Ishikawa (cell line): ENCODE results near the gene KCNQ1OT1.

Source experiments
- CEBPB ChIP-seq: IDR thresholded peaks from 2 replicates; pipeline ENCODE4 v1.6.1; 2012
- CREB1 ChIP-seq: IDR thresholded peaks from 2 replicates; pipeline ENCODE4 v1.6.1; 2012; ENCODE audit warnings: low read depth
- EGR1 ChIP-seq: IDR thresholded peaks from 2 replicates; pipeline ENCODE4 v1.6.1; 2012
- EP300 ChIP-seq: IDR thresholded peaks from 2 replicates; pipeline ENCODE4 v1.6.1; 2012; ENCODE audit warnings: borderline replicate concordance
- FOXM1 ChIP-seq: IDR thresholded peaks from 2 replicates; pipeline ENCODE4 v1.6.1; 2012; ENCODE audit warnings: low read depth, borderline replicate concordance
- NFIC ChIP-seq: IDR thresholded peaks from 2 replicates; pipeline ENCODE4 v1.6.1; 2012
- RAD21 ChIP-seq: IDR thresholded peaks from 2 replicates; pipeline ENCODE4 v1.6.1; 2012; ENCODE audit warnings: low read depth
- TAF1 ChIP-seq: IDR thresholded peaks from 2 replicates; pipeline ENCODE4 v1.6.1; 2012; ENCODE audit warnings: low read depth, mild to moderate bottlenecking
- TCF12 ChIP-seq: IDR thresholded peaks from 2 replicates; pipeline ENCODE4 v1.6.1; 2012; ENCODE audit warnings: low read depth
- TEAD4 ChIP-seq: IDR thresholded peaks from 2 replicates; pipeline ENCODE4 v1.6.1; 2012
- YY1 ChIP-seq: IDR thresholded peaks from 2 replicates; pipeline ENCODE4 v1.6.1; 2012; ENCODE audit warnings: low read depth
- ZBTB7A ChIP-seq: IDR thresholded peaks from 2 replicates; pipeline ENCODE4 v1.6.1; 2012; ENCODE audit warnings: low read depth
- TF ChIP-seq, protein P1 (sequence below): IDR thresholded peaks from 2 replicates; pipeline ENCODE4 v1.6.1; 2012
- TF ChIP-seq, protein P2 (sequence below): IDR thresholded peaks from 2 replicates; pipeline ENCODE4 v1.6.1; 2012; ENCODE audit warnings: low read depth, mild to moderate bottlenecking
- TF ChIP-seq, protein P3 (sequence below): IDR thresholded peaks from 2 replicates; pipeline ENCODE4 v1.6.1; 2012

Gene KCNQ1OT1

DNA sequence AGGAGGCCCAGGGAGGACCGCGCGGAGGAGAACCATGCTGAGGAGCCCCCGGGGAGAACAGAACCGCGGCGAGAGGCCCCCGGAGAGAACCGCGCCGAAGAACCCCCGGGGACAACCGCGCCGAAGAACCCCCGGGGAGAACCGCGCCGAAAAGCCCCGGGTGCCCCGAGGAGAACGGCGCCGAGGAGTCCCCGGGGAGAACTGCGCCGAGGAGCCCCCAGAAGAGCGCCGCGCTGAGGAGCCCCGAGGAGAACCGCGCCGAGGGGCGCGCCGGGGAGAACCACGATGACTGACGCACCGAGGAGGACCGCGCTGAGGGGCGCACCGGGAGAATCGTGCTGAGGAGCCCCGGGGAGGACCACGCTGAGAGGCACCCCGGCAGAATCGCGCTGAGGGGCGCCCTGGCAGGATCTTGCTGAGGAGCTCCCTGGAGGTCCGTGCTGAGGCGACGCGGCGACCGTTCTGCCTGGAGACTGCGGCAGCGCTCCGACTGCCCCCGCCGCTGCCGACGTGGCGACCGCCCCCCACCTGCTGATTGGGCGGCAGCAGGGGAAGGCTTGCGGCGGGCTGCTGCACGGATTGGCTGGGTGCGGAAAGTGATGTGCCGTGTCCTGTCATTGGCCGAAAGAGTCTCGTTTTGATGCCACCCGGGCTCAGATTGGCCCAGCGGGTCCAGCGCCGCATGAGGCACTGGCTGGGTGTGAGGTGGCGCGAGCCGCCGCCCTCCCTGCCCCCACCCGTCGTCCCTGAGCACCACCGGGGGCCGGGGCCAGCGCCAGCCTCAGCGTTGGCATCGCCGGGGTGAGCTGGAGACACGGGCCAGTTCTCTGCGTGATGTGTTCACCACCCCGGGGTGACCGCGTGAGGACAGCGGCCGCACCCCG, at the start of gene KCNQ1OT1:
Gene KCNQ1OT1 (minus strand): TSS at position 464 of the 884 bp plus-strand sequence.
- TF ChIP-seq, protein P1, sequence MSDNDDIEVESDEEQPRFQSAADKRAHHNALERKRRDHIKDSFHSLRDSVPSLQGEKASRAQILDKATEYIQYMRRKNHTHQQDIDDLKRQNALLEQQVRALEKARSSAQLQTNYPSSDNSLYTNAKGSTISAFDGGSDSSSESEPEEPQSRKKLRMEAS, result peak; percentile 37; the same call in 1 of the 2 replicates
- TF ChIP-seq TAF1 (peak; percentile 97), ZBTB7A (no peak), TCF12 (0 out of 2 replicates have a peak, but pooled peaks have one; percentile 6)

DNA sequence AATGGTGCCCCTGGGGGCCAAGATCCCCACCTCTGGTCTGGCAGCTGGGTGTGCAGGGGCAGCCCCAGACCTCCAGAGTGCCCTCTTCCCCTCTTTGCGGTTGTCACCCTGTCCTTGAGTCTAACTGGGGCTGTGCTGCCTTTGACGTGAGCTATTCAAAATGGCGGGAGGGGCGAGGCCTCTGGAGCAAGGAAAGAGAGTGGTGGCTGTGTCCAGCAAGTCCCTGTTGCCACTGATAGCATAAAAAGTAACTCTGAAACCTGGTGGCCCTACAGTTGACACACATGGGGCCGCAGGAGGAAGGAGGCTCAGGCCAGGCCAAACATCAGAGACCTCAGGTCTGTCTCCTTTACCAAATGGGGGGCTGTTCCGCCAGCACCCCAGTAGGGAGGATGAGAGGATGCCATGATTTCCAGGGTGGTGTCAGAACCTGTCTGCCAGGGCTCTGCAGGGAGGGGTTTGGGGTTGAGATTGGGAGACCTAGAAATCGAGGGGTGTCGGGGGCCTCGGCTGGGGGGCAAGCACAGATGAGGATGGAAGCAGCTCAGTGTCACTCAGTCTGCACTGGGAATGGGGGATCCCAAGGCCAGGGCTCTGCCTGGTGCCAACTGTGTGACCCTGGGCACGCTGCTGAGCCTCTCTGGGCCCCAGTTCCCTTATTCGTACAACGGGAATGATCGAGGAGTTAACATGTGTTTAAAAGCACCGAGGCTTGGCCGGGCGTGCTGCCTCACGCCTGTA, 49.2 kb upstream of the KCNQ1OT1 start:
- TF ChIP-seq NFIC (no peak), FOXM1 (no peak), RAD21 (no peak), EP300 (no peak), TAF1 (no peak), EGR1 (no peak), ZBTB7A (no peak), CREB1 (no peak), TEAD4 (no peak), YY1 (no peak), CEBPB (no peak), TCF12 (no peak)
- TF ChIP-seq, protein P2, sequence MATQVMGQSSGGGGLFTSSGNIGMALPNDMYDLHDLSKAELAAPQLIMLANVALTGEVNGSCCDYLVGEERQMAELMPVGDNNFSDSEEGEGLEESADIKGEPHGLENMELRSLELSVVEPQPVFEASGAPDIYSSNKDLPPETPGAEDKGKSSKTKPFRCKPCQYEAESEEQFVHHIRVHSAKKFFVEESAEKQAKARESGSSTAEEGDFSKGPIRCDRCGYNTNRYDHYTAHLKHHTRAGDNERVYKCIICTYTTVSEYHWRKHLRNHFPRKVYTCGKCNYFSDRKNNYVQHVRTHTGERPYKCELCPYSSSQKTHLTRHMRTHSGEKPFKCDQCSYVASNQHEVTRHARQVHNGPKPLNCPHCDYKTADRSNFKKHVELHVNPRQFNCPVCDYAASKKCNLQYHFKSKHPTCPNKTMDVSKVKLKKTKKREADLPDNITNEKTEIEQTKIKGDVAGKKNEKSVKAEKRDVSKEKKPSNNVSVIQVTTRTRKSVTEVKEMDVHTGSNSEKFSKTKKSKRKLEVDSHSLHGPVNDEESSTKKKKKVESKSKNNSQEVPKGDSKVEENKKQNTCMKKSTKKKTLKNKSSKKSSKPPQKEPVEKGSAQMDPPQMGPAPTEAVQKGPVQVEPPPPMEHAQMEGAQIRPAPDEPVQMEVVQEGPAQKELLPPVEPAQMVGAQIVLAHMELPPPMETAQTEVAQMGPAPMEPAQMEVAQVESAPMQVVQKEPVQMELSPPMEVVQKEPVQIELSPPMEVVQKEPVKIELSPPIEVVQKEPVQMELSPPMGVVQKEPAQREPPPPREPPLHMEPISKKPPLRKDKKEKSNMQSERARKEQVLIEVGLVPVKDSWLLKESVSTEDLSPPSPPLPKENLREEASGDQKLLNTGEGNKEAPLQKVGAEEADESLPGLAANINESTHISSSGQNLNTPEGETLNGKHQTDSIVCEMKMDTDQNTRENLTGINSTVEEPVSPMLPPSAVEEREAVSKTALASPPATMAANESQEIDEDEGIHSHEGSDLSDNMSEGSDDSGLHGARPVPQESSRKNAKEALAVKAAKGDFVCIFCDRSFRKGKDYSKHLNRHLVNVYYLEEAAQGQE, result no peak
- TF ChIP-seq, protein P1, result no peak
- TF ChIP-seq, protein P3, sequence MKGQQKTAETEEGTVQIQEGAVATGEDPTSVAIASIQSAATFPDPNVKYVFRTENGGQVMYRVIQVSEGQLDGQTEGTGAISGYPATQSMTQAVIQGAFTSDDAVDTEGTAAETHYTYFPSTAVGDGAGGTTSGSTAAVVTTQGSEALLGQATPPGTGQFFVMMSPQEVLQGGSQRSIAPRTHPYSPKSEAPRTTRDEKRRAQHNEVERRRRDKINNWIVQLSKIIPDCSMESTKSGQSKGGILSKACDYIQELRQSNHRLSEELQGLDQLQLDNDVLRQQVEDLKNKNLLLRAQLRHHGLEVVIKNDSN, result no peak

DNA sequence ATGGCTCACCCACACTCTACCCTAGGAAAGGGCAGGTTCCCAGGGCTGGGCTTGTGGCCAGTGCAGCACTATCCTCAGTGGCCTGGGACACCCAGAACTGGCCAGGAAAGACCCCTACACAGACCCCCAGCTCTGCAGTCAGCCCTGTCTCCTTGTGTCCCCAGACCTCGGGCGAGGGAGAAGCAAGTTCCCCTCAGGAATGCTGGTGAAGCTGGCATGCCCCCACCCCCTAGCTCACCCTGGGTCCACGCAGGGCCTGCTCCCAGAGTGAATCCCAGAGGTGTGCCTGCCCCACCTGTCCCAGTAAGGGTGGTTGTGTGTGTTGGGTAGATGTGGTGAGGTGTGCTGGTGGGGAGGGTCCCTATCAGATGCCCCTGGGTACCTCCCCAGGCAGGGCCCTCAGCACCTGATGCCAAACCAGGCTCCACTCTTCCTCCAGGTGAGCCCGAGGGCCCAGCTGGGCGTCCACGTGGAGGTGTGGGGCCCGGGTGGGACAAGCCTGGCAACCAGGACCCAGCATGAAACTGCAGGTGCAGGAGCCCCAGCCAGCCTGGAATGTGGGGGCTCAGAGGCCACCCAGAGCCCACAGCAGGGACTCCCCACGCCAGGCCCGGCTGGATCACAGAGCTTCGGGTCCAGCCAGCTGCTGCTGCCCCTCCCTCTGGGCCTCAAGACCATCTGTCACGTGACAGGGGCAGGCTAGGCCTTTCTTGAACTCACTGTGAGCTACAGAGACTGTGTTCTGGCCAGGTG, 48.4 kb upstream of the KCNQ1OT1 start:
- no peak for TF ChIP-seq YY1
- TF ChIP-seq EP300, result no peak
- TF ChIP-seq NFIC, result no peak
- TF ChIP-seq EGR1, result no peak
- TF ChIP-seq, protein P1, result no peak

DNA sequence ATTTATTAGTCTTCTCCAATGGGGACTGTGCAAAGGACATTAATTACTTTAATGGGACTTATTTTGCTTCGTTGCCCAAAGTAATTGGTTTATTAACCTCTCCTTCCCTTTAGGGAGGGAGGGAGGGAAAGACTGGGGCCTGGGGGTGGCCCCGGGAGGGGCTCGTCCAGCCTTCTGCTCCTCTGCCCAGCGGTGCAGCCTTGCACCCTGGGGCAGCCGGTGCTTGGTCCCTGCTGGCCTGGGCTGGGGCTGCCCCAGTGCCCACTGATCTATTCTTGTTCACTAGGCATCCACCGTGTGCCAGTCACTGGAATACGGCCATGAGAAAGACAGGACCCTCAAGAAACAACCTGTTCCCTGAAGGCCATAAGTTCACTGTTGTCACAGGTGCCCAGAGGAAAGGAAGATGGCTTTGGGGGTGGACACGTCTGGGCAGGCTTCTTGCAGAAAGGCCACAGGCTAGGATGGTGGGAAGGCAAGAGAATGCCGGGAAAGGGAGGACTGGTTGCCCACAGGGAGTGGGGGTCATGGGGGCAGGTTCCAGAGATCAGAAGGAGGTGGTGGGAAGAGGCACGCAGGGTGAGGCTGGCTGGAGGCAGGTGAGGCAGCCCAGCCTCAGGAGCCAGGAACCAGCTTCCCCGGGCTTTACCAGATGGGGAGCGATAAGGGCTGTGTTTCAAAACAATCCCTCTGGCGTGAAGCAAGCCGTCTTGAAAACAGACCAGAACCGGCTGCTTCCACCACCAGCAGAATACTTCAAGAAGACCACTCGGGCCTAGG, 47.6 kb upstream of the KCNQ1OT1 start:
- TF ChIP-seq, protein P1, result no peak
- TF ChIP-seq YY1 (no peak), CEBPB (no peak), TCF12 (no peak)
- TF ChIP-seq, protein P3, result no peak

DNA sequence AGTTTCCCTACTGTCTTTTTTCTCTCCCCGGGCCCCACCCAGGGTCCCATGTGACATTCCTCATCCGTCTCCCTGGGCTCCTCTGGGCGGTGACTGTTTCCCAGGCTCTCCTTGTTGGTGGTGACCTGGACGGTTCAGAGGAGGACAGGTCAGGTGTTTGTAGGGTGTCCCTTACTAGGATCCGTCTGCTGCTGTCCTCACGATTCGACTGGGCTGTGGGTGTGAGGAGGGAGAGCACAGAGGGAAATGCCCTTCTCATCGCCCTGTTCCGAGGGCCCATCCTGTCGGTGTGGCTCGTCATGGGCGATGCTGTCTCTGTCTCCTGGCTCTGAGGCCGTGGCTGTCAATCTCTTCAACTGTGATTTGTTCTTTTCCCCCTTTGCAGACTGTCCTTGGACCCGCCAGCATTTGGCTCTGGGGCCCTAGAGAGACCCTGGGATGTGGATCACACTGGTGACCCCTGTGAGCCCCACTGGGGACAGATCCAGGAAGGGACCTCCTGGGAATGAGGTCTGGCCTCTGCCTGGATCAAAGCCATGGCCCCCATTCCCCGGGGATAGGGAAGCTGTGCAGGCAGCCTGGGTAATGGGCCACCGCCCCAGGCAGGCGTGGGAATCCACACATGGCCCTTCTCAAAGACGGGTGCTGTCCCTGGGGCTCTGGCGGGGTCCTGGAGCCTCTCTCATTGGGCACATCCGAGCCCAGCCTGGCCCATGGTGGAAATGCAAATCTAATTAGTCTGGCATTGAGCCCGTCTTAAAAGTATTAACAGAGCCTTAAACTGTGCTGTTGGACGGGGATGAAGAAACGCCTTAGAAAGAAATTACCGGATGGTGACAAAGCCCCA, 46.8 kb upstream of the KCNQ1OT1 start:
- TF ChIP-seq, protein P3, result no peak
- TF ChIP-seq, protein P1, result no peak
- no peak for TF ChIP-seq ZBTB7A
- TF ChIP-seq TAF1, result no peak
- no peak for TF ChIP-seq CEBPB
- TF ChIP-seq TEAD4, result no peak
- no peak for TF ChIP-seq YY1
- TF ChIP-seq EGR1, result no peak
- TF ChIP-seq, protein P2, result no peak
- no peak for TF ChIP-seq TCF12
- no peak for TF ChIP-seq NFIC
- no peak for TF ChIP-seq CREB1
- TF ChIP-seq RAD21, result no peak
- TF ChIP-seq FOXM1, result no peak
- TF ChIP-seq EP300, result no peak
